ENCODE results near the gene TMBIM6.

Gene TMBIM6

GRCh38 chr12:49793620-49794019, 52.3 kb downstream of the TMBIM6 start:
- H3K4me1 ChIP-seq (ENCODE audit: insufficient read depth, low read length), result no peaks in the 10 kb centered on the region
- no peak overlapping the region for H3K4me3 ChIP-seq (ENCODE audit: low read length)
- no peak overlapping the region for H3K9ac ChIP-seq (ENCODE audit: low read depth, low read length)
- H3K27me3 ChIP-seq (ENCODE audit: insufficient read depth, low read length), result no peaks in the 10 kb centered on the region
- no peaks in the 10 kb centered on the region for H3K9me3 ChIP-seq (ENCODE audit: insufficient read depth, low read depth, low read length)
- no peak overlapping the region for H3K27ac ChIP-seq (ENCODE audit: low read length)
- peaks cover 28% of the 10 kb centered on the region for H3K36me3 ChIP-seq (ENCODE audit: insufficient read depth, low read depth, low read length)

GRCh38 chr12:49794021-49794420, 52.7 kb downstream of the TMBIM6 start:
- Histone ChIP-seq H3K36me3 (ENCODE audit: insufficient read depth, low read depth, low read length) (peaks cover 31% of the 10 kb centered on the region), H3K4me3 (ENCODE audit: low read length) (no peak overlapping the region)

GRCh38 chr12:49794811-49795653, 53.7 kb downstream of the TMBIM6 start:
- Histone ChIP-seq H3K9me3 (ENCODE audit: insufficient read depth, low read depth, low read length) (no peaks in the 10 kb centered on the region), H3K4me3 (ENCODE audit: low read length) (no peak overlapping the region), H3K27ac (ENCODE audit: low read length) (no peak overlapping the region), H3K9ac (ENCODE audit: low read depth, low read length) (no peak overlapping the region), H3K36me3 (ENCODE audit: insufficient read depth, low read depth, low read length) (peaks cover 33% of the 10 kb centered on the region), H3K4me1 (ENCODE audit: insufficient read depth, low read length) (no peaks in the 10 kb centered on the region), H3K27me3 (ENCODE audit: insufficient read depth, low read length) (no peaks in the 10 kb centered on the region)

More at GRCh38 chr12:49794021-49794420, 52.7 kb downstream of the TMBIM6 start:
- H3K4me1 ChIP-seq (ENCODE audit: insufficient read depth, low read length), result no peaks in the 10 kb centered on the region
- no peaks in the 10 kb centered on the region for H3K9me3 ChIP-seq (ENCODE audit: insufficient read depth, low read depth, low read length)
- no peak overlapping the region for H3K9ac ChIP-seq (ENCODE audit: low read depth, low read length)
- no peak overlapping the region for H3K27ac ChIP-seq (ENCODE audit: low read length)
- no peaks in the 10 kb centered on the region for H3K27me3 ChIP-seq (ENCODE audit: insufficient read depth, low read length)

DNA sequence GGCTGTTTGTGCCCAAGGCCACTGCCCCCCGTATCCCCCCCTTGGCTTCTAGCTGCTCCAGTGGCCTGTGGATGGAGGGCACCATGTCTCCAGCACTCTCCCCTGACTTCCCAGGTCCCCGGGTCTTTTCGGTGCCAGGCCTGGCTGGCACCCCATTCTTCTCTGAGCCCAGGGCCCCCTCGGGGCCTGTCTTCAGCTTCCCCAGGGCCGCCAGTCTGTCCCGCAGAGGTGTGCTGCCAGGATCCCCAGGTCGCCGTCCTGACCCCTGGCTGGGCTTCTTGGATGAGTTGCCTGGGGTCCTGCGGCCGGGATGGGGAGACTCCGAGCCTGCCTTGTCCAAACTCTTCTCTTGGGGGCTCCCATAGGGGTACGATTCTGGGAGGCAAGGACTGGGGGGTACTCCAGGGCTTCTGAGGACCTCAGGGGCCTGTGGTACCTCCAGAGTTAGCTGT, 54.3 kb downstream of the TMBIM6 start:
- Histone ChIP-seq H3K36me3 (ENCODE audit: insufficient read depth, low read depth, low read length) (peaks cover 39% of the 10 kb centered on the region), H3K9ac (ENCODE audit: low read depth, low read length) (no peak overlapping the region), H3K9me3 (ENCODE audit: insufficient read depth, low read depth, low read length) (no peaks in the 10 kb centered on the region)

GRCh38 chr12:49796155-49796554, 54.8 kb downstream of the TMBIM6 start:
- Histone ChIP-seq H3K27me3 (ENCODE audit: insufficient read depth, low read length) (no peaks in the 10 kb centered on the region), H3K4me1 (ENCODE audit: insufficient read depth, low read length) (no peaks in the 10 kb centered on the region), H3K36me3 (ENCODE audit: insufficient read depth, low read depth, low read length) (peaks cover 44% of the 10 kb centered on the region), H3K9ac (ENCODE audit: low read depth, low read length) (no peak overlapping the region), H3K9me3 (ENCODE audit: insufficient read depth, low read depth, low read length) (no peaks in the 10 kb centered on the region), H3K4me3 (ENCODE audit: low read length) (no peak overlapping the region), H3K27ac (ENCODE audit: low read length) (no peak overlapping the region)

More for the DNA sequence above, 54.3 kb downstream of the TMBIM6 start:
- Histone ChIP-seq H3K4me3 (ENCODE audit: low read length) (no peak overlapping the region), H3K4me1 (ENCODE audit: insufficient read depth, low read length) (no peaks in the 10 kb centered on the region), H3K27me3 (ENCODE audit: insufficient read depth, low read length) (no peaks in the 10 kb centered on the region), H3K27ac (ENCODE audit: low read length) (no peak overlapping the region)

DNA sequence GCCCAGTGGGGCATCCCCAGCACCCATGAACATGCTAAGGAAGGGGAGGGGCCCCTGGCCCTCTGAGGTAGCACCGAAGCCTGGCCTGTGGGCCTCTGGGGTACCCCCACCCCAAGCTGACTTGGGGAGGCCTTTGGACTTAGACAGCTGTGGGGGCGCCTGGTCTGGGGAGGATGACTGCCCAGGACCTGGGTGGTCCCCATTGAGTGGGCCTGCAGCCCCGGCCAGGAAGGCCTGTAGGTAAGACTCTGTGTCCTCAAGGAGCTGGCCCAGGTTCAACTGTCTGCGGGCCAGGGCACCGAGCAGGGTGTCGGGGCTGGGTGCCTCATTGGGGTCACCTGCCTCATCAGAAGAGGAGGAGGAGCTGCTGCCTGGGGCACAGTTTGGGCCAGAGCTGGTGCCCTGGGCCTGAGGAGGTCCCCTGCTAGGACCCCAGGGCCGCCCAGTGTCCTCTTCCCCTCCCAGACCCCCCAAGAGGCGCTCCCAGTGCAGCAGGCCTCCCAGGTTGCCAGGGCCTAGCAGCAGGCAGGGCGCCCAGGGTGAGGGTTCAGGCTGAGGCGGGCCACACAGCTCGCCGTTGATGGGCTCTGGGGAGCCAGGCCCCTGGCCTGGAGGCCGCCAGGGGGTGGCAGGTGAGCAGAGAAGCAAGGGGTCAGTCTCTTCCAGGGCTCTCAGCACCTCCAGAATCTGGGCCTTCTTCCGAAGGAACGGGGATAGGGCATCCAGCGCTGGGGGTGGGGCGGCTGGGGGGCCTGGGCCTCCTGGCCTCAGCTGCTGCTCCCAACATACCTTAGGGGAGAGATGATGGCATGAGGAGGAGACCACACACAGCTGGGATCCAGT, 55.5 kb downstream of the TMBIM6 start:
- Histone ChIP-seq H3K36me3 (ENCODE audit: insufficient read depth, low read depth, low read length) (peaks cover 51% of the 10 kb centered on the region), H3K27me3 (ENCODE audit: insufficient read depth, low read length) (no peaks in the 10 kb centered on the region), H3K9ac (ENCODE audit: low read depth, low read length) (no peak overlapping the region), H3K27ac (ENCODE audit: low read length) (no peak overlapping the region), H3K9me3 (ENCODE audit: insufficient read depth, low read depth, low read length) (no peaks in the 10 kb centered on the region), H3K4me3 (ENCODE audit: low read length) (no peak overlapping the region), H3K4me1 (ENCODE audit: insufficient read depth, low read length) (no peaks in the 10 kb centered on the region)

DNA sequence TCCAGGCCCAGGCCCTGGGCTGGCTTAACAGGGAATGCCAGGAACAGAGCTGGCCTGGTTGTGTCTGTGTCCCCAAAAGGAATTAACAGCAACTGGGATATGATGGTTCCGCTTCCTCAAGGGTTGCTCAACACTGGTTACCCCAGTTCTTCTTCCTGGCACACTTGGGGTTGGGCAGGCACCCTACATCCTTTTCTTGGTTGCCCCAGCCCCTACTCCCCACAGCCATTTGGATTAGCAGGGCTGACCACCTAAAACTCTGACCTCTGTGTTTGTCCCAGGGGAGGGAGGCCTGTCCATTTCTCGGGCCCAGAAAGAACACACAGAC, 56.1 kb downstream of the TMBIM6 start:
- H3K4me1 ChIP-seq (ENCODE audit: insufficient read depth, low read length), result no peaks in the 10 kb centered on the region
- H3K9ac ChIP-seq (ENCODE audit: low read depth, low read length), result no peak overlapping the region
- peaks cover 54% of the 10 kb centered on the region for H3K36me3 ChIP-seq (ENCODE audit: insufficient read depth, low read depth, low read length)
- H3K27me3 ChIP-seq (ENCODE audit: insufficient read depth, low read length), result no peaks in the 10 kb centered on the region
- H3K9me3 ChIP-seq (ENCODE audit: insufficient read depth, low read depth, low read length), result no peaks in the 10 kb centered on the region
- no peak overlapping the region for H3K4me3 ChIP-seq (ENCODE audit: low read length)
- H3K27ac ChIP-seq (ENCODE audit: low read length), result no peak overlapping the region

DNA sequence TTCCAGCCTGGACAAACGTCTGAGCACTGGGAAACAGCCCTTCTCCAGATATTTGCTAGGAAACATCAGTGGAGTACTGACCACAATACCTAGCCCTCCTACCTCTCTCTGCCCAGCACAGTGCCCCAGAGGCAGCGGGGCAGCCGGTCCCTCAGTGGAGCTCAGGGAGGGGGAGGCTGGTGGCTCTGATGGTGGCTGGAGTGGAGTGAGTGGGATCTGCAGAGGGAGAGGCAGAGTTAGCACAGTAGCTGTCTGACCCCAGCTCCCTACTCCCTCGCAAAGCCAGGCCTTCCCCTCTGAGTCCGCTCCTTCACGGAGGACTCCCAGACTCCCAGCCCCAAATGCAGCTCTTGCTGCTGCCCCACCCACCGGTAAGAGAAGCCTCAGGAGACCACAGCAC, 56.9 kb downstream of the TMBIM6 start:
- Histone ChIP-seq H3K4me3 (ENCODE audit: low read length) (no peak overlapping the region), H3K27me3 (ENCODE audit: insufficient read depth, low read length) (no peaks in the 10 kb centered on the region), H3K27ac (ENCODE audit: low read length) (no peak overlapping the region), H3K36me3 (ENCODE audit: insufficient read depth, low read depth, low read length) (peaks cover 62% of the 10 kb centered on the region), H3K9me3 (ENCODE audit: insufficient read depth, low read depth, low read length) (no peaks in the 10 kb centered on the region), H3K9ac (ENCODE audit: low read depth, low read length) (no peak overlapping the region), H3K4me1 (ENCODE audit: insufficient read depth, low read length) (no peaks in the 10 kb centered on the region)

DNA sequence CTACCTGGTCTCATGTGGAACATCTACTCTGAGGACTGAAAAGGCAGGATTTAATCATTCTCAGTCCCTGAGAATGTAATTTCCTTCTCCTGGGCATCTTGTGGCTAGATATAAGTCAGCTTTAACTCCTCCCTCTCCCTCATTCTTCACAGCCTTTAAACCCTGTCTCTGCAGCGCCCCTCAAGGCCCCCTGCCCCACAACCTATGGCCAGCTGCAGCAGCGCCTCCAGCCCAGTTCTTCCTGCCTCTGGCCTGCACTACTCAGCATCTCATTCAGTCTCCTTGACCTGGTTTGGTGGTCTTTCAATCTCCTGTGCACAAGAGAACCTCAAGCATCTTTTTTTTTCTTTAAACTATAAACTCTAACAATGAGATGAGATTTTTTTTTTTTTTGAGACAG, 57.6 kb downstream of the TMBIM6 start:
- Histone ChIP-seq H3K9ac (ENCODE audit: low read depth, low read length) (no peak overlapping the region), H3K27ac (ENCODE audit: low read length) (no peak overlapping the region), H3K36me3 (ENCODE audit: insufficient read depth, low read depth, low read length) (peaks cover 69% of the 10 kb centered on the region), H3K4me1 (ENCODE audit: insufficient read depth, low read length) (no peaks in the 10 kb centered on the region), H3K4me3 (ENCODE audit: low read length) (no peak overlapping the region), H3K27me3 (ENCODE audit: insufficient read depth, low read length) (no peaks in the 10 kb centered on the region), H3K9me3 (ENCODE audit: insufficient read depth, low read depth, low read length) (no peaks in the 10 kb centered on the region)

DNA sequence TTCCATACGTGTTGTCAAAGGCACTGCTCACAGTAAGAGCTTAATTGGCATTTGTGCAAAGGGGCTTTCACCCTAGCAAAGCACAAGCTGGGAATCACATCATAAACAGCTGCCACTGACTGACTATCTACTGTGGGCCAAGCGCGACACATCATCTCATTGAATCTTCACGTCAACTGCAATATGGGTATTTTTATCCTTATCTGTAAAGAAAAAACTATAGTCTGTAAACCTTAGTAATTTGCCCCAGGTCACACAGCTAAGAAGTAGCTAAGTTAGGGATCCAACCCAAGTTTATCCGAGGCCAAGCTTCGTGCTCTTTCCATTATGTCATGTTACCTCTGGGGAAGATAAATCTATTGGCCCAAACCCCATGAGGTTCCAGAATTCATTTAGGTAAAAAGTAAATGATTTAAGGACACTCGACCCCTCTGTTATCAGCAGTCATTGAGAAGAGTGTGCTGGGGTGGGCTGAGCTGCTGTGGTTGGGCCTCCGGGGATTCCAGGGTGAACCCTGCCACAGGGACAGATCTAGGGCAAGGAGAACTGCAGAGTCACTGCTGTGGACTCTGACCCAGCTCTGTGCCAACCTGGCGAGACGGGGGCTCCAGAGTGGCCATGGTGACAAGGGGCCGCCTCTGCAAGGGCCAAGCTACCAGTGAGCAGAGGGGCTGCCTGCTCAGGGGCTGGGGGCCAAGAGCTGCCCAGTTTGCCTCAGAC, 59.2 kb downstream of the TMBIM6 start:
- H3K27me3 ChIP-seq (ENCODE audit: insufficient read depth, low read length), result no peaks in the 10 kb centered on the region
- no peaks in the 10 kb centered on the region for H3K4me1 ChIP-seq (ENCODE audit: insufficient read depth, low read length)
- no peak overlapping the region for H3K4me3 ChIP-seq (ENCODE audit: low read length)
- no peak overlapping the region for H3K27ac ChIP-seq (ENCODE audit: low read length)
- no peaks in the 10 kb centered on the region for H3K9me3 ChIP-seq (ENCODE audit: insufficient read depth, low read depth, low read length)
- no peak overlapping the region for H3K9ac ChIP-seq (ENCODE audit: low read depth, low read length)
- peaks cover 81% of the 10 kb centered on the region for H3K36me3 ChIP-seq (ENCODE audit: insufficient read depth, low read depth, low read length)

DNA sequence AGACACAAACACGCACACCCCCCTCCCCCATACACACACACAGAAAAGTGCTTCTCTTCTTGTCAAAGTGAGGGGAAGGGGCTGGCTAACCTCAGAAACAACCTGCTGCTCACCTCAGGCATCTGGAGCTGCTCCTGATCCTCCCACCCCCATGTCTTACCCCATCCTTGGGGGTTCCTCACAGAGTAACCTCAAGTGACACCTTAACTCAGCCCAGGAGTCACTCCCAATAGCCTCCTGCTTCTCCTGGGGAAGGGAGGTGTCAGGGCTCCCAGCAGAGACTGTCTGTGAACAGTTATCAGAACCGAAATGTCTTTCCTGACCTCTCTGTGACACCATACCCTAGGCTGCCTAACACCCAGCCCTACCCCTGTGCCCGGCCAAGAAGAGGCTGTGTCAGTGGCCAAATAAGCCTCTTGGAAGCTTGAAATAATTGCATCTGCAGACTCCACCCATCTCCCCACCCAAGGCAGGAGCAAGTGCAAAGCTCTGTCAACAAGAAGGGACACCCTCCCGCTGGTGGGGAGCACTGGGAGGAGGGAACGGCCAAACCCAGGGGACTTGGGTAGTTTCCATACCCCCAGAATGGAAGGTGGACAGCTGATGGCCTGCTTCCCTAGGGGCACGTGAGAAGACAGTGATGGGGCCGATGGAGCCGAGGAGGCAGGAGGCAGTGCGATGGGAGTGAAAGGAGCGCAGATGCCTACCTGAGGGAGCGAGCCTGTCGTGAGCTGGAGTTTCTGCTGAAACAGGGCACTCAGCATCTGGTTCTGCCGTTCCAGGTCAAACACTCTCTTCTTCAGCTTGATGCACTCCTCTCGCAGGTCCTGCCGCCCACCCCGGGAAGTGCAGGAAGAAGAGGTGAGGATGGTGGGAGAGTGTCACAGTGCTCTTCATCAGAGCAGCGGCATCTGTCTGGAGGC, 60.0 kb downstream of the TMBIM6 start:
- Histone ChIP-seq H3K9me3 (ENCODE audit: insufficient read depth, low read depth, low read length) (no peaks in the 10 kb centered on the region), H3K36me3 (ENCODE audit: insufficient read depth, low read depth, low read length) (peaks cover 81% of the 10 kb centered on the region), H3K27me3 (ENCODE audit: insufficient read depth, low read length) (no peaks in the 10 kb centered on the region), H3K4me3 (ENCODE audit: low read length) (no peak overlapping the region), H3K4me1 (ENCODE audit: insufficient read depth, low read length) (no peaks in the 10 kb centered on the region), H3K27ac (ENCODE audit: low read length) (no peak overlapping the region), H3K9ac (ENCODE audit: low read depth, low read length) (no peak overlapping the region)
